Sigmoid colon (tissue), 7 donors: ENCODE data around the gene IL17A. TPM values are rescaled to one million over a fixed set of nuclear protein-coding genes. Genes with fewer than 3 reads are reported as not detected.

Source experiments
- DNase-seq: peaks from one replicate; pipeline ENCODE4 v3.0.0-alpha.2; 2019
- H3K27ac ChIP-seq, 4 donors: fragments of 200-600 bp; sonication (generic); one replicate each; pipeline ENCODE4 v1.5.1; 2016 to 2019; ENCODE audit warnings: mild to moderate bottlenecking in 1 of 4
- H3K27me3 ChIP-seq, 3 donors: fragments of 200-600 bp; sonication (generic); one replicate each; pipeline ENCODE4 v1.5.1; 2019; ENCODE audit warnings: mild to moderate bottlenecking in 1 of 3
- H3K36me3 ChIP-seq, 4 donors: fragments of 200-600 bp; sonication (generic); one replicate each; pipeline ENCODE4 v1.5.1; 2016 to 2019
- H3K4me1 ChIP-seq, 4 donors: fragments of 200-600 bp; sonication (generic); one replicate each; pipeline ENCODE4 v1.5.1; 2017 to 2019
- H3K4me3 ChIP-seq, 4 donors: fragments of 200-600 bp; sonication (generic); one replicate each; pipeline ENCODE4 v1.5.1; 2017 to 2019; ENCODE audit warnings: mild to moderate bottlenecking in 2 of 4, moderate library complexity in 1 of 4
- H3K9me3 ChIP-seq, 4 donors: fragments of 200-600 bp in 3 of 4; sonication (generic) in 3 of 4; one replicate each; pipeline versions ENCODE4 v1.5.1 to v1.6.1; 2013 to 2019
- EP300 ChIP-seq, 4 donors: sonication (generic); formaldehyde crosslinking; IDR thresholded peaks; one replicate each; pipeline ENCODE4 v1.6.1; 2017; ENCODE audit warnings: antibody characterized with exemption in 4 of 4
- POLR2A ChIP-seq, 2 donors: fragments of 450-650 bp; IDR thresholded peaks; one replicate each; pipeline ENCODE4 v1.6.1; 2016; ENCODE audit warnings: antibody characterized with exemption in 2 of 2, mild to moderate bottlenecking in 2 of 2, moderate library complexity in 2 of 2
- POLR2AphosphoS5 ChIP-seq, 4 donors: sonication (generic); formaldehyde crosslinking; IDR thresholded peaks; one replicate each; pipeline ENCODE4 v1.6.1; 2017; ENCODE audit warnings: antibody characterized with exemption in 4 of 4
- WGBS, 2 donors: extraction: QIAGEN DNeasy Blood & Tissue Kit; methylation state at CpG; one replicate each; pipeline ENCODE4 v1.1.7; 2013; 5-methylcytosine and 5-hydroxymethylcytosine counted together
- intact Hi-C: fragments of 100-400 bp; cut with DNase I; formaldehyde crosslinking; loops from one replicate; pipeline ENCODE4 v1.15.1; 2023
- polyA plus RNA-seq, 3 donors: library from polyadenylated mRNA; stranded (reverse); fragments of 200-250 nt; gene quantifications; one replicate each; pipeline ENCODE4 v1.2.3, GENCODE V29; 2013
- small RNA-seq, 3 donors: library from RNA; depleted of rRNA; stranded (forward); fragments of <200 nt; gene quantifications; one replicate each; pipeline ENCODE3, GENCODE V24; 2016
- total RNA-seq, 4 donors: library from RNA; depleted of rRNA; stranded (reverse); fragments of >200 nt; gene quantifications; one replicate each; pipeline ENCODE4 v1.1.0, GENCODE V29; 2016
- TF ChIP-seq, protein P1 (sequence below), 4 experiments: fragments of 450-650 bp in 3 of 4; fragments of 200-600 bp in 1 of 4; IDR thresholded peaks; one replicate each; pipeline ENCODE4 v1.5.1; 2016 to 2019; ENCODE audit warnings: antibody characterized with exemption in 4 of 4, mild to moderate bottlenecking in 3 of 4, moderate library complexity in 2 of 4
- donor health status: healthy with polysubstance abuse.
- donor health status: Bipolar disorder and iron deficiency.
- donor health status: healthy.

The IL17A gene
- total and polyA plus RNA-seq, 7 donors, result 0.39 TPM; not detected in 6

DNA sequence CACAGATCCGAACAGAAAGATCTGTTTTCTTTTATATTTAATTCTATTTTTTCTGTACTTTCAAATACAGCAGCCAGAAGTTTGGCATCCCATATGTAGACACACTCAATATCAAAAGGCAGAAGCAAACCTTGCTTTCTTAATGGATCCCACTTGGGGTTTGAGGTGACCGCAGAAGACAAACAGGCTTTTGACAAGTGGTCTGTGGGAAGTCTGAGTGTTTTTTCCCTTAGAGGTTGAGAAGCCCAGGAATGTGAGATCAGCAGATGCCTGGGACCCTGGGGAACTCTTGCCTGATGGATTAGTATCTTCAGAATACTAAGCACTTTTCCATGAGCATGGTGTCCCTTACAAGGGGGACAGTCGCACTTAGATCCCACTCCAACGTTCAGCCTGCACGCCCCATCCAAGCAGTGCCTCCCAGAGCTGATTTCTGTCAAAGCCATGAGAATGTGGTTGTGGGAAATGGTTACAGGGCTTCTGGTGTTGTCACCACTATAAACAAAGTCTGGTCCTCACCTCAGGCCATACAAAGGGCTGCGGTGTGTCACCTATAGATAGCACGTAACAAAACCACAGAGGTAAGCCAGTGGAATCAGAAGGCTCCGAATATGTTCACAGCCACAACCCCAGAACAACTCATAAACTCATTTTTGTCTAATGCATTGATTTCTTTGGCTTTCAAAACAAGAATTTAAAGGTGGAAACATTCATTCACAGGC is 45.4 kb downstream of the IL17A start:
- Histone ChIP-seq H3K36me3 (no peaks in the 10 kb centered on the region), H3K27me3 (no peaks in the 10 kb centered on the region), H3K4me1 (peaks cover 0 to 23% (median 5%) of the 10 kb centered on the region in 4 donors), H3K4me3 (no peak overlapping the region), H3K27ac (no peak overlapping the region), H3K9me3 (no peaks in the 10 kb centered on the region)
- intact Hi-C loops, result no loop called here
- DNase-seq, result no peak
- no peak for TF ChIP-seq EP300 (IDR thresholded peaks at IDR 0.05)
- no peak for TF ChIP-seq POLR2A (IDR thresholded peaks at IDR 0.05)
- no peak for TF ChIP-seq POLR2AphosphoS5 (IDR thresholded peaks at IDR 0.05)
- TF ChIP-seq, protein P1, sequence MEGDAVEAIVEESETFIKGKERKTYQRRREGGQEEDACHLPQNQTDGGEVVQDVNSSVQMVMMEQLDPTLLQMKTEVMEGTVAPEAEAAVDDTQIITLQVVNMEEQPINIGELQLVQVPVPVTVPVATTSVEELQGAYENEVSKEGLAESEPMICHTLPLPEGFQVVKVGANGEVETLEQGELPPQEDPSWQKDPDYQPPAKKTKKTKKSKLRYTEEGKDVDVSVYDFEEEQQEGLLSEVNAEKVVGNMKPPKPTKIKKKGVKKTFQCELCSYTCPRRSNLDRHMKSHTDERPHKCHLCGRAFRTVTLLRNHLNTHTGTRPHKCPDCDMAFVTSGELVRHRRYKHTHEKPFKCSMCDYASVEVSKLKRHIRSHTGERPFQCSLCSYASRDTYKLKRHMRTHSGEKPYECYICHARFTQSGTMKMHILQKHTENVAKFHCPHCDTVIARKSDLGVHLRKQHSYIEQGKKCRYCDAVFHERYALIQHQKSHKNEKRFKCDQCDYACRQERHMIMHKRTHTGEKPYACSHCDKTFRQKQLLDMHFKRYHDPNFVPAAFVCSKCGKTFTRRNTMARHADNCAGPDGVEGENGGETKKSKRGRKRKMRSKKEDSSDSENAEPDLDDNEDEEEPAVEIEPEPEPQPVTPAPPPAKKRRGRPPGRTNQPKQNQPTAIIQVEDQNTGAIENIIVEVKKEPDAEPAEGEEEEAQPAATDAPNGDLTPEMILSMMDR (IDR thresholded peaks at IDR 0.05), result no peak
- 83 to 91% methylated on average over 8 of the region's 8 CpGs for WGBS, 2 donors

DNA sequence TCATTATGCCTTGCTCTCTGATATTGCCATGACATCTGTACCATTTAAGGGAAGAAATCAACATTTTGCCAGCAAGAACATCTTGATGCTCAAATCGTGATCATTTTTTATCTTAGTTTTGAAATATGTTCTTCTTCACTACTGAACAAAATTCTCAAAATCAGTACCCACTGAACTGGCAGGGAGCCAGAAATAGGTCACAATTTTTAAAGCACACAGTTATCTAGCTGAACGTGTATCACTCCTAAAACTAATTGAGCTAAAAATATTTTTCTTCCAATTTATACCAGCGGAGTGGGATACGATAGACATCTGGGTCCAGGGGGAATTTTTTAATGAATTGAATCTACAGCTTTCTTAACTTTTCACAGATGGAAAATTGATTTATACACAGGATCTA is 46.8 kb downstream of the IL17A start:
- WGBS, 2 donors, result 62 to 78% methylated on average over 4 of the region's 4 CpGs
- H3K4me3 ChIP-seq, result no peak overlapping the region
- TF ChIP-seq EP300 (IDR thresholded peaks at IDR 0.05) (no peak), POLR2A (IDR thresholded peaks at IDR 0.05) (no peak), POLR2AphosphoS5 (IDR thresholded peaks at IDR 0.05) (no peak)
- TF ChIP-seq, protein P1 (IDR thresholded peaks at IDR 0.05), result no peak
- DNase-seq, result no peak
- H3K4me1 ChIP-seq, result peaks cover 0 to 17% (median 0%) of the 10 kb centered on the region in 4 donors
- no peaks in the 10 kb centered on the region for H3K27me3 ChIP-seq
- H3K9me3 ChIP-seq, result no peaks in the 10 kb centered on the region
- no peaks in the 10 kb centered on the region for H3K36me3 ChIP-seq
- no peak overlapping the region for H3K27ac ChIP-seq
- intact Hi-C loops, result no loop called here

DNA sequence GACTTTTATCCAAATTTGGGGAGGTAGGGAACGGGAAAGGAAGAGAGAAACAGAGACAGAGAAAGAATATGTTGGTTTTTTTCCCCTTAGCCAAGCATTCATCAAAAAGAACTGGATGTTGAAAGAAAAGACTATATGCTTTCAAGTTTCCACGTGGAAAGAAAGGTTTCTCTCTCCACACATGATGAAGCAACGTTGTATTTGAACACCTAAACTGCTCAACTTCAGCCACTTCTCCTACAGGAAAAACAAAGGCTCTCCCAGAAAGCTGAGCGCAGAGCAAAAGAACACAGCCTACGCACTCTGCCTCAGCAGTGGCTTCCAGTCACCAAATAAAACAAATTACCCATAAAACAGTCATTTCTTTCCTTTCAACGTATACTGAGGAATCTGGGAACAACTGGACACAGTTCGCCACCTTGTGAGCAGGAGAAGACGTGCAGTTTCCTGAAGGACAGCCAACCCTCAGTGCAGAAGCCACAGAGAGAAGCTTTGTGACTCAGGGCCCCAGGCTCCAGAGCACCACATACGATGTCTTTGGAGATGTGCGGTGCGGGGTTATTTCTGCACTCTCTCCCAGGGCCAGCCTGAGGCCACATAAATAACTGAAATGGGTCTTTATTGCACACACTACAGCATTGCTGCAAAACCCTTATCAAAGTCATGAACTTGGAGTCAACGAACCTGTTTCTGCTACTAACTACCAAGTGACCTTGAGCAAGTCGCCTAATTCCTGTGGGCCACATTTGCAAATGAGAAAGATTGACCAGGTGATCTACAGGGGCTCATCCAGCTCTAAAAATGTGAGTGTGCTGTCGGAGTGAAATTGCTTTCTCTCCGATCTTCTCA is 48.0 kb downstream of the IL17A start:
- TF ChIP-seq, protein P1 (IDR thresholded peaks at IDR 0.05), result peak in 2 of 4 experiments; percentile 25 to 46
- TF ChIP-seq POLR2A (IDR thresholded peaks at IDR 0.05) (no peak), EP300 (IDR thresholded peaks at IDR 0.05) (no peak), POLR2AphosphoS5 (IDR thresholded peaks at IDR 0.05) (peak in 1 of 4 donors; percentile 22)
- no peaks in the 10 kb centered on the region for H3K9me3 ChIP-seq
- intact Hi-C loops, result no loop called here
- 27 to 50% methylated on average over 15 of the region's 15 CpGs for WGBS, 2 donors
- H3K4me1 ChIP-seq, result peaks cover 0 to 14% (median 0%) of the 10 kb centered on the region in 4 donors
- H3K4me3 ChIP-seq, result no peak overlapping the region
- no peak overlapping the region for H3K27ac ChIP-seq
- H3K36me3 ChIP-seq, result no peaks in the 10 kb centered on the region
- H3K27me3 ChIP-seq, result no peaks in the 10 kb centered on the region
- no peak for DNase-seq

Small RNA genes lying within 50 kb of the gene (small RNA-seq; reads per million reads assigned to genes)
- 0 to 0.43 (median 0.07) reads per million in 3 donors for gene MIR133B
- 0 reads per million in 3 donors for gene MIR206

Other genes starting within 250 kb of the IL17A start
- gene PKHD1, start 98.8 kb upstream of the IL17A start, total RNA-seq, result under 1 TPM; under 0.01 to 0.66 (median under 0.01) TPM
- under 1 TPM in 1 of 3 donors, not detected in 2; 0.03 TPM for gene PKHD1, start 98.8 kb upstream of the IL17A start, polyA plus RNA-seq
- gene IL17F, start 58.1 kb downstream of the IL17A start, total RNA-seq, result not detected
- under 1 TPM in 1 of 3 donors, not detected in 2; 0.12 TPM for gene IL17F, start 58.1 kb downstream of the IL17A start, polyA plus RNA-seq
- gene MCM3, start 98.4 kb downstream of the IL17A start, total RNA-seq, result 10 to 100 TPM; 31.0 to 36.8 (median 32.8) TPM
- gene MCM3, start 98.4 kb downstream of the IL17A start, polyA plus RNA-seq, result 10 to 100 TPM; 13.2 to 54.7 (median 16.6) TPM
- 10 to 100 TPM; 12.2 to 17.4 (median 13.8) TPM for gene PAQR8, start 175.8 kb downstream of the IL17A start, total RNA-seq
- 10 to 100 TPM; 15.6 to 49.2 (median 16.4) TPM for gene PAQR8, start 175.8 kb downstream of the IL17A start, polyA plus RNA-seq
- 10 to 100 TPM; 15.9 to 38.5 (median 19.1) TPM for gene EFHC1, start 234.0 kb downstream of the IL17A start, total RNA-seq
- gene EFHC1, start 234.0 kb downstream of the IL17A start, polyA plus RNA-seq, result 1 to 10 TPM; 1.8 to 6.9 (median 2.4) TPM